HepG2 (cell line): ENCODE data around the gene FRMD4B. TPM values are rescaled to one million over a fixed set of nuclear protein-coding genes. Genes with fewer than 3 reads are reported as not detected.

Experiments
- JUND ChIP-seq: sonication (generic); formaldehyde crosslinking; IDR thresholded peaks from 2 replicates; pipeline ENCODE4 v1.8.0; 2022; ENCODE audit warnings: mild to moderate bottlenecking, missing genetic modification reagents
- POGZ ChIP-seq: sonication (generic); formaldehyde crosslinking; IDR thresholded peaks from 2 replicates; pipeline ENCODE4 v1.4.0; 2020; ENCODE audit warnings: mild to moderate bottlenecking, missing genetic modification reagents
- REL ChIP-seq: sonication (generic); formaldehyde crosslinking; conservative IDR thresholded peaks from 2 replicates; pipeline ENCODE4 v1.8.0; 2022; ENCODE audit warnings: mild to moderate bottlenecking, missing genetic modification reagents, moderate library complexity
- ZFYVE20 ChIP-seq: sonication (generic); formaldehyde crosslinking; IDR thresholded peaks from 2 replicates; pipeline ENCODE4 v1.8.0; 2023; ENCODE audit warnings: low read depth, mild to moderate bottlenecking, moderate library complexity, missing genetic modification reagents, borderline replicate concordance
- ZMYM2 ChIP-seq: sonication (generic); formaldehyde crosslinking; IDR thresholded peaks from 2 replicates; pipeline ENCODE4 v1.8.0; 2022; ENCODE audit warnings: mild to moderate bottlenecking, missing genetic modification reagents
- polyA plus RNA-seq, 8 experiments: library from polyadenylated mRNA; depleted of rRNA in 3 of 8; stranded (reverse) in 7 of 8; unstranded in 1 of 8; fragments of >200 nt; fragmentation: Illumina TruSeq in 4 of 8; extraction: Trizol in 4 of 8; gene quantifications; 2 replicates each; pipeline versions ENCODE4 v1.2.1 to v1.2.3, GENCODE V29; 2011 to 2016; ENCODE audit warnings: low read depth in 4 of 8, missing spikeins in 1 of 8, mixed read lengths in 1 of 8; ENCODE audit not compliant: insufficient read depth in 1 of 8
- total RNA-seq, 5 experiments: library from RNA; depleted of rRNA; stranded (reverse); fragments of >200 nt; fragmentation: Illumina TruSeq; extraction: Trizol; gene quantifications; 2 replicates each; pipeline ENCODE4 v1.2.3, GENCODE V29; 2016; ENCODE audit warnings: low read depth in 1 of 5
- TF ChIP-seq, protein P1 (sequence below): sonication (generic); formaldehyde crosslinking; IDR thresholded peaks from 2 replicates; pipeline ENCODE4 v1.5.1; 2020; ENCODE audit warnings: missing genetic modification reagents, mild to moderate bottlenecking, borderline replicate concordance
- TF ChIP-seq, protein P2 (sequence below): IDR thresholded peaks from 2 replicates; pipeline ENCODE4 v1.6.1; 2012; ENCODE audit warnings: low read length, improper control_type of control experiment
- TF ChIP-seq, protein P3 (sequence below), 2 experiments: fragments of 450-650 bp in 1 of 2; sonication (generic) in 1 of 2; formaldehyde crosslinking in 1 of 2; IDR thresholded peaks; 2 replicates each; pipeline versions ENCODE4 v1.6.1 to v1.8.0; 2016 to 2022; ENCODE audit warnings: antibody characterized with exemption in 1 of 2, mild to moderate bottlenecking in 1 of 2, missing genetic modification reagents in 1 of 2
- TF ChIP-seq, protein P4 (sequence below): sonication (generic); formaldehyde crosslinking; IDR thresholded peaks from 2 replicates; pipeline ENCODE4 v1.5.1; 2020; ENCODE audit warnings: mild to moderate bottlenecking, missing genetic modification reagents, borderline replicate concordance

FRMD4B gene
- total and polyA plus RNA-seq, 2 of the 13 experiments (the other 11 are each of a cell fraction or from before 2014, with no cell fraction given): 3.0 to 3.3 TPM

DNA sequence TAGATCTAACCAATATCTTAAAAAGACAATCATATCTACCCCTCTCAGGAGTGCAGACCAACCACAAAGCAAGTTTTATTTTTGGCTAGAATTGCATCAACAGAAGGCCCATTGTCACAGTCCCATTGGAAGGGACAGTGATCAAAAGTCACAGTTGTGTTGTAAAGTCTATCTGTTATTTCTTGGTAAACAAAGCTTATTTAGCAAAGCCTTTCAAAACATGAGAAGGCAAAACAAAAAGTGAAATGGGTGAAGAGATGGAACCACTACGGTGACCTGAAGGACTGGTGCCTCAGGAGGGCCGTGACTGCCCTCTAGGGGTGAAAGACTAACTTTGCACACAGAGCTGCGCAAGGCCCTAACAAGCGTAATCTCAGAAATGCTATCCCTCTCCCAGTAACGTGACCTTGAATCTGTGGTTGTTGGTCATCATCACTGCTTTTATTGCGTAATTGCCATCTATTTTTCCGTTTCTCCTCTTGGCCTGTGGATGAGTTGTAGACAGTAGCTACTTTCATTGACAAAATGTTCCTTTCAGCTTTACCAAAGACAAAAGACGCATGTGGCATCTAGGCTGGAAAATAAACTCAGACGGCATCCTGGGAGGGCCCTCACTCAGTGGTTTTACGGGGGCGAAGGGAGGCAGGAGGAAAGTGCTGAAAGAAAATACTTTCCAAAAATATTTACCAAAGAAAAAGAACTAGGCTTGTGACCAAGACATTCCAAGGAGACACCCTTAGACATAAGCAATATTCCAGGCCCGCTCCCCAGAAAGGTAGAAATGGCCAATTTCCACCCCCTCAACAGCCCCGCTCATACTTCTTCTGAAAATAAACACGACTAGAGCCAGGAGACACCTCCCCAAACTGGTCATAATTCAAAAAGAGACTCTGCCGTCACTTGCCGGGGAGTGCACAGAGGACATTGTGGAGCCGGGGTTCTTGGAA, 79.4 kb downstream of the FRMD4B start (continued):
- TF ChIP-seq ZMYM2 (CRISPR knock-in tag): no peak
- TF ChIP-seq, protein P1, sequence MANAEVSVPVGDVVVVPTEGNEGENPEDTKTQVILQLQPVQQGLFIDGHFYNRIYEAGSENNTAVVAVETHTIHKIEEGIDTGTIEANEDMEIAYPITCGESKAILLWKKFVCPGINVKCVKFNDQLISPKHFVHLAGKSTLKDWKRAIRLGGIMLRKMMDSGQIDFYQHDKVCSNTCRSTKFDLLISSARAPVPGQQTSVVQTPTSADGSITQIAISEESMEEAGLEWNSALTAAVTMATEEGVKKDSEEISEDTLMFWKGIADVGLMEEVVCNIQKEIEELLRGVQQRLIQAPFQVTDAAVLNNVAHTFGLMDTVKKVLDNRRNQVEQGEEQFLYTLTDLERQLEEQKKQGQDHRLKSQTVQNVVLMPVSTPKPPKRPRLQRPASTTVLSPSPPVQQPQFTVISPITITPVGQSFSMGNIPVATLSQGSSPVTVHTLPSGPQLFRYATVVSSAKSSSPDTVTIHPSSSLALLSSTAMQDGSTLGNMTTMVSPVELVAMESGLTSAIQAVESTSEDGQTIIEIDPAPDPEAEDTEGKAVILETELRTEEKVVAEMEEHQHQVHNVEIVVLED (CRISPR knock-in tag): no peak
- no peak for TF ChIP-seq JUND
- TF ChIP-seq, protein P2, sequence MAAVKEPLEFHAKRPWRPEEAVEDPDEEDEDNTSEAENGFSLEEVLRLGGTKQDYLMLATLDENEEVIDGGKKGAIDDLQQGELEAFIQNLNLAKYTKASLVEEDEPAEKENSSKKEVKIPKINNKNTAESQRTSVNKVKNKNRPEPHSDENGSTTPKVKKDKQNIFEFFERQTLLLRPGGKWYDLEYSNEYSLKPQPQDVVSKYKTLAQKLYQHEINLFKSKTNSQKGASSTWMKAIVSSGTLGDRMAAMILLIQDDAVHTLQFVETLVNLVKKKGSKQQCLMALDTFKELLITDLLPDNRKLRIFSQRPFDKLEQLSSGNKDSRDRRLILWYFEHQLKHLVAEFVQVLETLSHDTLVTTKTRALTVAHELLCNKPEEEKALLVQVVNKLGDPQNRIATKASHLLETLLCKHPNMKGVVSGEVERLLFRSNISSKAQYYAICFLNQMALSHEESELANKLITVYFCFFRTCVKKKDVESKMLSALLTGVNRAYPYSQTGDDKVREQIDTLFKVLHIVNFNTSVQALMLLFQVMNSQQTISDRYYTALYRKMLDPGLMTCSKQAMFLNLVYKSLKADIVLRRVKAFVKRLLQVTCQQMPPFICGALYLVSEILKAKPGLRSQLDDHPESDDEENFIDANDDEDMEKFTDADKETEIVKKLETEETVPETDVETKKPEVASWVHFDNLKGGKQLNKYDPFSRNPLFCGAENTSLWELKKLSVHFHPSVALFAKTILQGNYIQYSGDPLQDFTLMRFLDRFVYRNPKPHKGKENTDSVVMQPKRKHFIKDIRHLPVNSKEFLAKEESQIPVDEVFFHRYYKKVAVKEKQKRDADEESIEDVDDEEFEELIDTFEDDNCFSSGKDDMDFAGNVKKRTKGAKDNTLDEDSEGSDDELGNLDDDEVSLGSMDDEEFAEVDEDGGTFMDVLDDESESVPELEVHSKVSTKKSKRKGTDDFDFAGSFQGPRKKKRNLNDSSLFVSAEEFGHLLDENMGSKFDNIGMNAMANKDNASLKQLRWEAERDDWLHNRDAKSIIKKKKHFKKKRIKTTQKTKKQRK: no peak
- TF ChIP-seq, protein P3, sequence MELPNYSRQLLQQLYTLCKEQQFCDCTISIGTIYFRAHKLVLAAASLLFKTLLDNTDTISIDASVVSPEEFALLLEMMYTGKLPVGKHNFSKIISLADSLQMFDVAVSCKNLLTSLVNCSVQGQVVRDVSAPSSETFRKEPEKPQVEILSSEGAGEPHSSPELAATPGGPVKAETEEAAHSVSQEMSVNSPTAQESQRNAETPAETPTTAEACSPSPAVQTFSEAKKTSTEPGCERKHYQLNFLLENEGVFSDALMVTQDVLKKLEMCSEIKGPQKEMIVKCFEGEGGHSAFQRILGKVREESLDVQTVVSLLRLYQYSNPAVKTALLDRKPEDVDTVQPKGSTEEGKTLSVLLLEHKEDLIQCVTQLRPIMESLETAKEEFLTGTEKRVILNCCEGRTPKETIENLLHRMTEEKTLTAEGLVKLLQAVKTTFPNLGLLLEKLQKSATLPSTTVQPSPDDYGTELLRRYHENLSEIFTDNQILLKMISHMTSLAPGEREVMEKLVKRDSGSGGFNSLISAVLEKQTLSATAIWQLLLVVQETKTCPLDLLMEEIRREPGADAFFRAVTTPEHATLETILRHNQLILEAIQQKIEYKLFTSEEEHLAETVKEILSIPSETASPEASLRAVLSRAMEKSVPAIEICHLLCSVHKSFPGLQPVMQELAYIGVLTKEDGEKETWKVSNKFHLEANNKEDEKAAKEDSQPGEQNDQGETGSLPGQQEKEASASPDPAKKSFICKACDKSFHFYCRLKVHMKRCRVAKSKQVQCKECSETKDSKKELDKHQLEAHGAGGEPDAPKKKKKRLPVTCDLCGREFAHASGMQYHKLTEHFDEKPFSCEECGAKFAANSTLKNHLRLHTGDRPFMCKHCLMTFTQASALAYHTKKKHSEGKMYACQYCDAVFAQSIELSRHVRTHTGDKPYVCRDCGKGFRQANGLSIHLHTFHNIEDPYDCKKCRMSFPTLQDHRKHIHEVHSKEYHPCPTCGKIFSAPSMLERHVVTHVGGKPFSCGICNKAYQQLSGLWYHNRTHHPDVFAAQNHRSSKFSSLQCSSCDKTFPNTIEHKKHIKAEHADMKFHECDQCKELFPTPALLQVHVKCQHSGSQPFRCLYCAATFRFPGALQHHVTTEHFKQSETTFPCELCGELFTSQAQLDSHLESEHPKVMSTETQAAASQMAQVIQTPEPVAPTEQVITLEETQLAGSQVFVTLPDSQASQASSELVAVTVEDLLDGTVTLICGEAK (IDR thresholded peaks at IDR 0.05): no peak
- TF ChIP-seq, protein P3 (CRISPR knock-in tag; IDR thresholded peaks at IDR 0.05): no peak
- TF ChIP-seq REL (CRISPR knock-in tag): no peak
- TF ChIP-seq ZFYVE20: no peak
- TF ChIP-seq, protein P4, sequence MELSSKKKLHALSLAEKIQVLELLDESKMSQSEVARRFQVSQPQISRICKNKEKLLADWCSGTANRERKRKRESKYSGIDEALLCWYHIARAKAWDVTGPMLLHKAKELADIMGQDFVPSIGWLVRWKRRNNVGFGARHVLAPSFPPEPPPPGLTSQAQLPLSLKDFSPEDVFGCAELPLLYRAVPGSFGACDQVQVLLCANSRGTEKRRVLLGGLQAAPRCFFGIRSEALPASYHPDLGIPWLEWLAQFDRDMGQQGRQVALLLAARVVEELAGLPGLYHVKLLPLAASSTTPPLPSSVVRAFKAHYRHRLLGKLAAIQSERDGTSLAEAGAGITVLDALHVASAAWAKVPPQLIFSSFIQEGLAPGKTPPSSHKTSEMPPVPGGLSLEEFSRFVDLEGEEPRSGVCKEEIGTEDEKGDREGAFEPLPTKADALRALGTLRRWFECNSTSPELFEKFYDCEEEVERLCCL: no peak
- TF ChIP-seq POGZ (CRISPR knock-in tag): no peak
